H1 (cell line): Measurements from ENCODE around the gene VPS52. TPM values are rescaled to one million over a fixed set of nuclear protein-coding genes. Genes with fewer than 3 reads are reported as not detected.

ENCODE experiments used
- CTCF ChIP-seq, 3 experiments: IDR thresholded peaks; 1 replicate in 2 of 3; 2 replicates in 1 of 3; pipeline versions ENCODE4 v1.5.1 to v1.6.1; 2011; ENCODE audit warnings: low read length in 3 of 3, mild to moderate bottlenecking in 3 of 3, inconsistent platforms in 2 of 3, low read depth in 1 of 3, moderate library complexity in 1 of 3; ENCODE audit not compliant: insufficient read depth in 1 of 3; ENCODE audit errors: control extremely low read depth in 1 of 3
- EZH2 ChIP-seq: fragments of 200-600 bp; sonication (generic); IDR thresholded peaks from 2 replicates; pipeline ENCODE4 v1.7.1; 2012; ENCODE audit warnings: low read depth, mild to moderate bottlenecking, moderate library complexity, low read length, inconsistent platforms; ENCODE audit not compliant: severe bottlenecking
- GTF2F1 ChIP-seq: IDR thresholded peaks from 2 replicates; pipeline ENCODE4 v1.6.1; 2012; ENCODE audit warnings: low read depth, low read length, improper control_type of control experiment, borderline replicate concordance
- KDM1A ChIP-seq: fragments of 200-600, 300-600 bp; sonication (generic); IDR thresholded peaks from 2 replicates; pipeline ENCODE4 v1.7.1; 2016; ENCODE audit warnings: mild to moderate bottlenecking, low read length, borderline replicate concordance
- TEAD4 ChIP-seq: IDR thresholded peaks from 2 replicates; pipeline ENCODE4 v1.6.1; 2012; ENCODE audit warnings: low read depth, low read length, inconsistent platforms, mixed read lengths
- polyA plus RNA-seq, 7 experiments: library from polyadenylated mRNA; depleted of rRNA in 3 of 7; stranded (reverse) in 5 of 7; unstranded in 2 of 7; fragments of >200 nt in 5 of 7; fragments of 200-250 nt in 2 of 7; gene quantifications; 1 replicate in 5 of 7; 2 replicates in 1 of 7; 4 replicates in 1 of 7; pipeline versions ENCODE4 v1.2.1 to v1.2.3, GENCODE V29; 2011 to 2013; ENCODE audit warnings: missing spikeins in 2 of 7, mixed read lengths in 2 of 7
- total RNA-seq: library from RNA; stranded (reverse); fragmentation: NEBNext Ultra II Directional; extraction: Animal tissue kit (Norgen Biotek cat#: 25700); gene quantifications from 2 replicates; pipeline ENCODE4 v1.2.1, GENCODE V29; 2021
- TF ChIP-seq, protein P1 (sequence below): fragments of 300-600 bp; sonication (generic); IDR thresholded peaks from 2 replicates; pipeline ENCODE4 v1.7.1; 2012; ENCODE audit warnings: low read length, moderate library complexity, mild to moderate bottlenecking, inconsistent platforms; ENCODE audit not compliant: insufficient replicate concordance

The VPS52 gene
- total and polyA plus RNA-seq, 2 of the 8 experiments (the other 6 are each of a cell fraction or from before 2014, with no cell fraction given) = 36.5 to 86.3 TPM

DNA sequence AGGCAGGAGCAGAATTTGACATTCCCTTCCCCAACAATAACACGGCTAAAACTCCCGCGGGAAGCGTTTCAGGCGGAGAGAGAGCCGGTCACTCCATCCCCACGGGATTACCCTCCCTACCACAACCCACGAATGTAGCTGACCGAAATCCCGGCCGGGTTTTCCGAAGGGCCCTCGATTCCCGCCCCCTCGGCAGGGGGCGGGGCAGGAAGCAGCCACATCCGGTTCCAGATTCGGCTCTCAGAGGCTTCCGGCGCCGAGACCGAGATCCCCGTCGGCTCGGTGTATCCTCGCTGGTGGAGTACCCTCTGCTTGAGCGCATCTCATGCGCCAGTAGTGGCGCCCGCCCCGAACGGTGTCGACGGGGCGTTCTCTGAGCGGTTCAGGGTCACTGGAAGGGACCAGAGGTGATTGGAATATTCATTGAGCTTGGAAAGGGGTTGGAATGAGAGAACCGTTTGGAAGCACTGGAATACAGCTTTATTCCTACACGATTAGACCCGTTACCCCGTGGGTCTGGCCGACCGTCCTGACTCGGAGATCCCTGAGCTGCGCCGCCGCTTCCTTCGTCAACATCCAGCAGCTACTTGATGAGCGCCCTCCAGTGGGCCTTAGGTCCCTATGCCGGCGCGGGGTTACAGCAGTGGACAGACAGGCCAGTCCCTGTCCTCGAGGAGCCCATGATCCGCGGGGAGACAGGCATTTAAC is 27.7 kb upstream of the VPS52 start (continued):
- TF ChIP-seq, protein P1, sequence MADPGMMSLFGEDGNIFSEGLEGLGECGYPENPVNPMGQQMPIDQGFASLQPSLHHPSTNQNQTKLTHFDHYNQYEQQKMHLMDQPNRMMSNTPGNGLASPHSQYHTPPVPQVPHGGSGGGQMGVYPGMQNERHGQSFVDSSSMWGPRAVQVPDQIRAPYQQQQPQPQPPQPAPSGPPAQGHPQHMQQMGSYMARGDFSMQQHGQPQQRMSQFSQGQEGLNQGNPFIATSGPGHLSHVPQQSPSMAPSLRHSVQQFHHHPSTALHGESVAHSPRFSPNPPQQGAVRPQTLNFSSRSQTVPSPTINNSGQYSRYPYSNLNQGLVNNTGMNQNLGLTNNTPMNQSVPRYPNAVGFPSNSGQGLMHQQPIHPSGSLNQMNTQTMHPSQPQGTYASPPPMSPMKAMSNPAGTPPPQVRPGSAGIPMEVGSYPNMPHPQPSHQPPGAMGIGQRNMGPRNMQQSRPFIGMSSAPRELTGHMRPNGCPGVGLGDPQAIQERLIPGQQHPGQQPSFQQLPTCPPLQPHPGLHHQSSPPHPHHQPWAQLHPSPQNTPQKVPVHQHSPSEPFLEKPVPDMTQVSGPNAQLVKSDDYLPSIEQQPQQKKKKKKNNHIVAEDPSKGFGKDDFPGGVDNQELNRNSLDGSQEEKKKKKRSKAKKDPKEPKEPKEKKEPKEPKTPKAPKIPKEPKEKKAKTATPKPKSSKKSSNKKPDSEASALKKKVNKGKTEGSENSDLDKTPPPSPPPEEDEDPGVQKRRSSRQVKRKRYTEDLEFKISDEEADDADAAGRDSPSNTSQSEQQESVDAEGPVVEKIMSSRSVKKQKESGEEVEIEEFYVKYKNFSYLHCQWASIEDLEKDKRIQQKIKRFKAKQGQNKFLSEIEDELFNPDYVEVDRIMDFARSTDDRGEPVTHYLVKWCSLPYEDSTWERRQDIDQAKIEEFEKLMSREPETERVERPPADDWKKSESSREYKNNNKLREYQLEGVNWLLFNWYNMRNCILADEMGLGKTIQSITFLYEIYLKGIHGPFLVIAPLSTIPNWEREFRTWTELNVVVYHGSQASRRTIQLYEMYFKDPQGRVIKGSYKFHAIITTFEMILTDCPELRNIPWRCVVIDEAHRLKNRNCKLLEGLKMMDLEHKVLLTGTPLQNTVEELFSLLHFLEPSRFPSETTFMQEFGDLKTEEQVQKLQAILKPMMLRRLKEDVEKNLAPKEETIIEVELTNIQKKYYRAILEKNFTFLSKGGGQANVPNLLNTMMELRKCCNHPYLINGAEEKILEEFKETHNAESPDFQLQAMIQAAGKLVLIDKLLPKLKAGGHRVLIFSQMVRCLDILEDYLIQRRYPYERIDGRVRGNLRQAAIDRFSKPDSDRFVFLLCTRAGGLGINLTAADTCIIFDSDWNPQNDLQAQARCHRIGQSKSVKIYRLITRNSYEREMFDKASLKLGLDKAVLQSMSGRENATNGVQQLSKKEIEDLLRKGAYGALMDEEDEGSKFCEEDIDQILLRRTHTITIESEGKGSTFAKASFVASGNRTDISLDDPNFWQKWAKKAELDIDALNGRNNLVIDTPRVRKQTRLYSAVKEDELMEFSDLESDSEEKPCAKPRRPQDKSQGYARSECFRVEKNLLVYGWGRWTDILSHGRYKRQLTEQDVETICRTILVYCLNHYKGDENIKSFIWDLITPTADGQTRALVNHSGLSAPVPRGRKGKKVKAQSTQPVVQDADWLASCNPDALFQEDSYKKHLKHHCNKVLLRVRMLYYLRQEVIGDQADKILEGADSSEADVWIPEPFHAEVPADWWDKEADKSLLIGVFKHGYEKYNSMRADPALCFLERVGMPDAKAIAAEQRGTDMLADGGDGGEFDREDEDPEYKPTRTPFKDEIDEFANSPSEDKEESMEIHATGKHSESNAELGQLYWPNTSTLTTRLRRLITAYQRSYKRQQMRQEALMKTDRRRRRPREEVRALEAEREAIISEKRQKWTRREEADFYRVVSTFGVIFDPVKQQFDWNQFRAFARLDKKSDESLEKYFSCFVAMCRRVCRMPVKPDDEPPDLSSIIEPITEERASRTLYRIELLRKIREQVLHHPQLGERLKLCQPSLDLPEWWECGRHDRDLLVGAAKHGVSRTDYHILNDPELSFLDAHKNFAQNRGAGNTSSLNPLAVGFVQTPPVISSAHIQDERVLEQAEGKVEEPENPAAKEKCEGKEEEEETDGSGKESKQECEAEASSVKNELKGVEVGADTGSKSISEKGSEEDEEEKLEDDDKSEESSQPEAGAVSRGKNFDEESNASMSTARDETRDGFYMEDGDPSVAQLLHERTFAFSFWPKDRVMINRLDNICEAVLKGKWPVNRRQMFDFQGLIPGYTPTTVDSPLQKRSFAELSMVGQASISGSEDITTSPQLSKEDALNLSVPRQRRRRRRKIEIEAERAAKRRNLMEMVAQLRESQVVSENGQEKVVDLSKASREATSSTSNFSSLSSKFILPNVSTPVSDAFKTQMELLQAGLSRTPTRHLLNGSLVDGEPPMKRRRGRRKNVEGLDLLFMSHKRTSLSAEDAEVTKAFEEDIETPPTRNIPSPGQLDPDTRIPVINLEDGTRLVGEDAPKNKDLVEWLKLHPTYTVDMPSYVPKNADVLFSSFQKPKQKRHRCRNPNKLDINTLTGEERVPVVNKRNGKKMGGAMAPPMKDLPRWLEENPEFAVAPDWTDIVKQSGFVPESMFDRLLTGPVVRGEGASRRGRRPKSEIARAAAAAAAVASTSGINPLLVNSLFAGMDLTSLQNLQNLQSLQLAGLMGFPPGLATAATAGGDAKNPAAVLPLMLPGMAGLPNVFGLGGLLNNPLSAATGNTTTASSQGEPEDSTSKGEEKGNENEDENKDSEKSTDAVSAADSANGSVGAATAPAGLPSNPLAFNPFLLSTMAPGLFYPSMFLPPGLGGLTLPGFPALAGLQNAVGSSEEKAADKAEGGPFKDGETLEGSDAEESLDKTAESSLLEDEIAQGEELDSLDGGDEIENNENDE = no peak
- 0 out of 2 replicates have a peak, but pooled peaks have one; percentile 76 for TF ChIP-seq KDM1A
- no peak for TF ChIP-seq TEAD4
- no peak for TF ChIP-seq EZH2
- TF ChIP-seq CTCF (IDR thresholded peaks at IDR 0.05; ENCODE audit: control extremely low read depth in 1 of 3, insufficient read depth in 1 of 3, low read depth in 1 of 3, low read length in 3 of 3) = peak; percentile 73 to 86 (median 78)
- no peak for TF ChIP-seq GTF2F1
